Loucy (cell line): ENCODE results near the gene CD27.
A peak's percentile ranks its signal among the peaks of the same experiment; 100 is the strongest.
"Not testable (repeated sequence)": the region's sequence is repeated elsewhere in the genome, so short reads cannot be mapped to it uniquely, and the experiment has no call there.

Experiments
- H2AFZ ChIP-seq: fragments of 200-600 bp; sonication (generic); 2 replicates; pipeline ENCODE4 v1.6.0; 2016; ENCODE audit warnings: antibody characterized with exemption, mild to moderate bottlenecking, low read length, moderate library complexity
- H3F3A ChIP-seq: fragments of 200-600 bp; 2 replicates; pipeline ENCODE4 v1.6.0; 2016; ENCODE audit warnings: antibody characterized with exemption, low read depth, mild to moderate bottlenecking
- H3K27me3 ChIP-seq: fragments of 200-600 bp; sonication (generic); 2 replicates; pipeline ENCODE4 v1.6.1; 2014; ENCODE audit warnings: low read length, mild to moderate bottlenecking; ENCODE audit not compliant: insufficient read depth, poor library complexity, severe bottlenecking
- H3K36me3 ChIP-seq: fragments of 200-600 bp; sonication (generic); 2 replicates; pipeline ENCODE4 v1.6.1; 2016; ENCODE audit warnings: low read length; ENCODE audit not compliant: insufficient read depth
- H3K4me1 ChIP-seq: fragments of 200-600 bp; sonication (generic); 2 replicates; pipeline ENCODE4 v1.5.1; 2014; ENCODE audit warnings: low read length, mild to moderate bottlenecking; ENCODE audit not compliant: insufficient read depth, poor library complexity, severe bottlenecking
- H3K4me2 ChIP-seq: fragments of 200-600 bp; sonication (generic); 2 replicates; pipeline ENCODE4 v1.6.0; 2014; ENCODE audit warnings: antibody characterized with exemption, low read length, low read depth, mild to moderate bottlenecking; ENCODE audit not compliant: poor library complexity, severe bottlenecking
- H3K4me3 ChIP-seq: fragments of 200-600 bp; sonication (generic); 2 replicates; pipeline ENCODE4 v1.5.1; 2014; ENCODE audit warnings: low read length, mild to moderate bottlenecking, mixed read lengths; ENCODE audit not compliant: poor library complexity, severe bottlenecking
- H3K79me2 ChIP-seq: fragments of 200-600 bp; sonication (generic); 2 replicates; pipeline ENCODE4 v1.6.1; 2014; ENCODE audit warnings: low read length; ENCODE audit not compliant: insufficient read depth
- H3K9ac ChIP-seq: fragments of 200-600 bp; sonication (generic); 2 replicates; pipeline ENCODE4 v1.6.0; 2014; ENCODE audit warnings: mild to moderate bottlenecking, low read depth, low read length, moderate library complexity; ENCODE audit not compliant: poor library complexity, severe bottlenecking
- H3K9me2 ChIP-seq: fragments of 200-600 bp; sonication (generic); replicated peaks from 2 replicates; pipeline ENCODE4 v1.6.1; 2016; ENCODE audit warnings: low read depth, low read length, mixed read lengths
- H3K9me3 ChIP-seq: fragments of 200-600 bp; sonication (generic); 2 replicates; pipeline ENCODE4 v1.6.1; 2014; ENCODE audit warnings: mild to moderate bottlenecking, antibody characterized with exemption, low read length, low read depth; ENCODE audit not compliant: insufficient read depth
- H4K20me1 ChIP-seq: fragments of 200-600 bp; sonication (generic); 2 replicates; pipeline ENCODE4 v1.6.0; 2014; ENCODE audit warnings: antibody characterized with exemption, low read length, mild to moderate bottlenecking; ENCODE audit not compliant: insufficient read depth, poor library complexity, severe bottlenecking
- CTCF ChIP-seq: fragments of 200-600 bp; sonication (generic); conservative IDR thresholded peaks from 2 replicates; pipeline ENCODE4 v1.5.1; 2014; ENCODE audit warnings: mild to moderate bottlenecking, antibody characterized with exemption, low read length
- EZH2phosphoT487 ChIP-seq: fragments of 200-600 bp; IDR thresholded peaks from 2 replicates; pipeline ENCODE4 v1.6.1; 2018; ENCODE audit warnings: antibody characterized with exemption, mild to moderate bottlenecking, moderate library complexity, borderline replicate concordance

CD27 gene

GRCh38 chr12:6489449-6489848 is 44.7 kb downstream of the CD27 start:
- H3F3A ChIP-seq = peaks cover 10% of the 10 kb centered on the region
- H4K20me1 ChIP-seq = peaks cover 13% of the 10 kb centered on the region
- H2AFZ ChIP-seq = no peak overlapping the region
- peaks cover 19% of the 10 kb centered on the region for H3K79me2 ChIP-seq
- H3K9me3 ChIP-seq = no peaks in the 10 kb centered on the region
- peaks cover 9% of the 10 kb centered on the region; the same call in 1 of the 2 replicates for H3K36me3 ChIP-seq
- no peaks in the 10 kb centered on the region for H3K9me2 ChIP-seq
- H3K4me2 ChIP-seq = no peak overlapping the region
- no peak overlapping the region for H3K4me3 ChIP-seq
- H3K4me1 ChIP-seq = peaks cover 10% of the 10 kb centered on the region
- no peak overlapping the region for H3K9ac ChIP-seq
- TF ChIP-seq CTCF (no peak), EZH2phosphoT487 (no peak)
- H3K27me3 ChIP-seq = no peaks in the 10 kb centered on the region

GRCh38 chr12:6490673-6491072 is 45.9 kb downstream of the CD27 start:
- not testable (repeated sequence) for H3K9me2 ChIP-seq, H3K27me3 ChIP-seq, H3K4me2 ChIP-seq, H3K4me3 ChIP-seq, H3K9ac ChIP-seq, H2AFZ ChIP-seq, H3K9me3 ChIP-seq
- peaks cover 25% of the 10 kb centered on the region for H4K20me1 ChIP-seq
- H3F3A ChIP-seq = peaks cover 13% of the 10 kb centered on the region
- H3K4me1 ChIP-seq = peaks cover 18% of the 10 kb centered on the region
- H3K79me2 ChIP-seq = peaks cover 31% of the 10 kb centered on the region
- H3K36me3 ChIP-seq = peaks cover 12% of the 10 kb centered on the region; the same call in 1 of the 2 replicates

- no peaks in the 10 kb centered on the region for H3K27me3 ChIP-seq
- peaks cover 54% of the 10 kb centered on the region for H3K79me2 ChIP-seq
- no peaks in the 10 kb centered on the region for H3K9me3 ChIP-seq
- no peaks in the 10 kb centered on the region for H3K9me2 ChIP-seq
- peaks cover 31% of the 10 kb centered on the region for H4K20me1 ChIP-seq
- no peak for TF ChIP-seq EZH2phosphoT487
- TF ChIP-seq CTCF = no peak
- peak within 1 kb of the TSS; percentile 91 for H3K4me3 ChIP-seq
- H3K36me3 ChIP-seq = peaks cover 20% of the 10 kb centered on the region; the same call in 1 of the 2 replicates
- H3K4me2 ChIP-seq = peak within 1 kb of the TSS; percentile 93
- peaks cover 13% of the 10 kb centered on the region for H3F3A ChIP-seq
- H2AFZ ChIP-seq = peak within 1 kb of the TSS; percentile 56
- H3K9ac ChIP-seq = peak within 1 kb of the TSS; percentile 98
- H3K4me1 ChIP-seq = peaks cover 36% of the 10 kb centered on the region
Observed at GRCh38 chr12:6492838-6493496, 48.2 kb downstream of the CD27 start, which contains the start of gene MRPL51. MRPL51 (minus strand) TSS chr12:6493262; CDS start chr12:6493136, 126 bp downstream.
